Adrenal gland (tissue), 5 donors: ENCODE data around the gene NT5DC3.

Experiments used
- CTCF ChIP-seq, 6 experiments: fragments of 450-650 bp in 4 of 6; fragments of 200-600 bp in 2 of 6; sonication (generic) in 1 of 6; IDR thresholded peaks; 1 replicate in 5 of 6; 2 replicates in 1 of 6; pipeline versions ENCODE4 v1.5.1 to v1.8.0; 2016 to 2021; ENCODE audit warnings: antibody characterized with exemption in 6 of 6, mild to moderate bottlenecking in 2 of 6, moderate library complexity in 1 of 6
- POLR2A ChIP-seq, 2 donors: fragments of 450-650 bp; IDR thresholded peaks; one replicate each; pipeline ENCODE4 v1.6.1; 2017; ENCODE audit warnings: antibody characterized with exemption in 2 of 2, mild to moderate bottlenecking in 2 of 2, moderate library complexity in 1 of 2
- donor health status: DM: no; HTN: no; CAD: no.

- TF ChIP-seq CTCF (IDR thresholded peaks at IDR 0.05): no peak
- TF ChIP-seq POLR2A (IDR thresholded peaks at IDR 0.05): no peak
Observed at GRCh38 chr12:103743788-103744187, 97.2 kb downstream of the NT5DC3 start.
